Left renal pelvis (tissue), 4 donors: ENCODE measurements around the gene ENTPD6. TPM values are rescaled to one million over a fixed set of nuclear protein-coding genes. Genes with fewer than 3 reads are reported as not detected.
"Not testable (repeated sequence)": the region's sequence is repeated elsewhere in the genome, so short reads cannot be mapped to it uniquely, and the experiment has no call there.

Experiments used
- DNase-seq, 4 donors: peaks; one replicate each; pipeline ENCODE4 v3.0.0-alpha.2; 2013; ENCODE audit warnings: low read depth in 4 of 4, low spot score in 3 of 4
- polyA plus RNA-seq, 4 donors: library from polyadenylated mRNA; unstranded; fragments of 120-200 nt; gene quantifications; one replicate each; pipeline ENCODE4 v1.2.1, GENCODE V29; 2013; ENCODE audit not compliant: insufficient read length in 4 of 4

ENTPD6 gene
- polyA plus RNA-seq: 10 to 100 TPM; 28.0 to 49.2 (median 40.4) TPM

- DNase-seq: peak; percentile 71 to 79 (median 77)
These were observed at the start of gene ENTPD6 for GRCh38 chr20:25195014-25195961. TSS of gene ENTPD6 (plus strand) at chr20:25195712. CDS start at chr20:25206537, 10,825 bp downstream.

GRCh38 chr20:25146976-25147375, 48.5 kb upstream of the ENTPD6 start:
- no peak for DNase-seq

DNA sequence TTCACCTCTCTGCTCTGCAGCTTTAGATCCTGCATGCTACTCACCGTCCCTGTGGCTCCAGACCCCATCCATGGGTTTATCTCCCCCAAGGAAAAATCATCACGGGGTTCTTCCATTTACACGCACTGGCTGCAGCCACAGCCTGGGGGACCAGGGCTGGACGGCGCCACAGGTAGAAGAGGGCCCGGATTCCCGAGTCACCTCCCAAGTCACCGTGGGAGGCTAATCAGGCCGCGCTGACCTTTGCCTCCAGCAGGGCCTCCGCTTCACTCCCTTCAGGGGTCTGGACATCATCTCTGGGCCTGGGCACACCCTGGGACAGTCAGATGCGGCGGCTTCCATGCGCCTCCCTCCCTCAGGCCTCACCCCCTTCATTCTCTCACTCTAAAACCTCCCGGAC, 47.8 kb upstream of the ENTPD6 start:
- no peak for DNase-seq

GRCh38 chr20:25148181-25148981, 47.1 kb upstream of the ENTPD6 start:
- peak; percentile 12 to 40 (median 17) for DNase-seq

DNA sequence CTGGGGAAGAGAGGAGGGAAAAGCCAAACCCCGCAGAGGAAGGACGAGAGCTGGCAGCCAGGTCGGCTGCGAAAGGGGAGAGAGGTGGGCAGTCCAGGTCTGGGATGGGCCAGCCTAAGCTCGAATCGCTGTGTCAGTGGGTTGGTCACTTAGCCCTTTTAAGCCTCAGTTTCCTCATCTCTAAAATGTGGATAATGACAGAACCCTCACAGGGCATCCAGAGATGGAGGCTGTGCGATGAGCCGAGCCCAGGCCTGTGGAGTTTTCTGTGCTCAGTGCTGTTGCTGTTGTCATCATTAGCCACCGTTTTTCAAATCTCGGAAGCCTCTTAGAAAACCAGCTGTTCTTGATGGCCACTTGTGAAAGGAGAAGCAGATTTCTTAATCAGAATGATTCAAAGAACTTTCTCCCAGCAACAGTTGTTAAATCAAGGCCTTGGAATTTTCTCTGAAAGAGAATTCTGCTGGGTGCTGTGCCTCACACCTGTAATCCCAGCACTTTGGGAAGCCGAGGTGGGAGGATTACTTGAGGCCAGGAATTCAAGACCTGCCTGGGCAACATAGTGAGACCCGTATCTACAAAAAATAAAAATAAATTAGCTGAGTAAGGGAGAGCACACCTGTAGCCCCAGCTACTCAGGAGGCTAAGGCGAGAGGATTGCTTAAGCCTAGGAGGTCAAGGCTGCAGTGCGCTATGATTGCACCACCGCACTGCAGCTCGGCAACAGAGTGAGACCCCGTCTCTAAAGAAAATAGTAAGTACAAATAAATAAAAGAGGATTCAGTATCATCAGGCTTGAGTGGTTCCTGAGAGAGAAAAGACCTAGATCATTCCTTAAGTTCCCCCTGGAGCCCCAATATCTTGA, 46.3 kb upstream of the ENTPD6 start:
- DNase-seq: no peak

GRCh38 chr20:25150016-25150415, 45.5 kb upstream of the ENTPD6 start:
- DNase-seq: no peak

DNA sequence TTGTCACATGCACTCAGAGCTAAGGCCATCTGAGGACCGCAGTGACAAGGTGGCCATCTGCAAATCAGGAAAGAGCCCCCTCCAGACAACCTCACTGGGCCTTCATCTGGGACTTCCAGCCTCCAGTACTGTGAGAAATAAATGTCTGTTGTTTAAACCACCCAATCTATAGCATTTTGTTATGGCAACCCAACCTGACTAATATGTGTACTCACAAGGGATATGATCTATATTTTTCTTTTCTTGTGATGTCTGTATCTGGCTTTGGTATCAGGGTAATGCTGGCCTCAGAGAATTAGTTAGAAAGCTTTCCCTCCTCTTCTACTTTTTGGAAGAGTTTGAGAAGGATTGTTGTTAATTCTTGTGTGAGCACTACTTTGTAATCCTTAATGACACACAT, 37.5 kb upstream of the ENTPD6 start:
- DNase-seq: no peak

- DNase-seq: no peak
These were observed 35.0 kb upstream of the ENTPD6 start for GRCh38 chr20:25160467-25160866.

- DNase-seq: no peak
These were observed 34.6 kb upstream of the ENTPD6 start for GRCh38 chr20:25160897-25161296.

- no peak for DNase-seq
These were observed 30.4 kb upstream of the ENTPD6 start for GRCh38 chr20:25165128-25165527.

DNA sequence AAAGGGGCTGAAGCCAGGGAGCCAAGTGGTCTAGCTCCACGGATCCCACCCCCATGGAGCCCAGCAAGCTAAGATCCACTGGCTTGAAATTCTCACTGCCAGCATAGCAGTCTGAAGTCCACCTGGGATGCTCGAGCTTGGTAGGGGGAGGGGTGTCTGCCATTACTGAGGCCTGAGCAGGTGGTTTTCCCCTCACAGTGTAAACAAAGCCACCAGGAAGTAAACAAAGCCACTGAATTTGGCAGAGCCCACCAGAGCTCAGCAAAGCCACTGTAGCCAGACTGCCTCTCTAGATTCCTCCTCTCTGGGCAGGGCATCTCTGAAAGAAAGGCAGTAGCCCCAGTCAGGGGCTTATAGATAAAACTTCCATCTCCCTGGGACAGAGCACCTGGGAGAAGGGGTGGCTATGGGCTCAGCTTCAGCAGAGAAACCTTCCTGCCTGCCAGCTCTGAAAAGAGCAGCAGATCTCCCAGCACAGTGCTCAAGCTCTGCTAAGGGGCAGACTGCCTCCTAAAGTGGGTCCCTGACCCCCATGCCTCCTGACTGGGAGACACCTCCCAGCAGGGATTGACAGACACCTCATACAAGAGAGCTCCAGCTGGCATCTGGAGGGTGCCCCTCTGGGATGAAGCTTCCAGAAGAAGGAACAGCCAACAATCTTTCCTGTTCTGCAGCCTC, 29.3 kb upstream of the ENTPD6 start:
- not testable (repeated sequence) for DNase-seq

GRCh38 chr20:25173321-25173720, 22.2 kb upstream of the ENTPD6 start:
- DNase-seq: no peak

DNA sequence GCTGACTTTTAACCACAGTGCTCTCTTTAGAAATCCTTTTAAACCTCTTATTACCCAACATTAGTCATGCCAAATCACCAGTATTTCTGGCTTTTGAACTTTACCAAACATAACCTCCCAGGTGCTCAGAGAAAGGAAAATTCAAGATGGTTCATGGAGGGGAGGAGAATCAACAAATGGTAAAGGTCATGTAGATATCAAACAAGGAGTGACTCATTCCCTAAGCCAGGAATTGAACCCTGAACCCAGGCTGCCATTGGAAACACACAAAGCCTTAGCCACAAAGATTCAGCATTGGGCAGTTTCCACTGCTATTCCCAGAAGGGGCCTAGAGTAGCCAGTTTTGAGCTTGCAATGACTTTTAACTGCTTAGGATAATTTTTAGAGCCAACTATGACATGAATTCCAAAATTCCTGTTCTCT, 21.6 kb upstream of the ENTPD6 start:
- no peak for DNase-seq

DNA sequence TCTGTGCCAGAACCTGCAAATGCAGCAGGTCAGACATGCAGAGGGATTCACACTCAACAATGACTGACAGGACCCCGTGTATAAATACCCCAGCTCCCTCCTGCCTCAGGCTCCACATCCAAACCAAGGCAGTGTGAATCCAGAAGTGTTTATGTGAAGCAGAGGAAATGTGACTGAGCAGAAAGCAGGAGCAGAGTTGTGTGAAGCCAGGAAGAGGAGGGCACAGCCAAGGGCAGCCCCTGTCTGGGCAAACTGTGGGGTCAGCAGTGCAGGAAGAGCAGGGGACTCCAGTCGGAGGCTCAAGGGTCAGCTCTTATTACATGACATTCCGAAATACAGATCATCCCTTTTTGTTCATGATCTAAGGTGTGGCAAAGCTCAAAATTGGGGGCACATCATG, 19.3 kb upstream of the ENTPD6 start:
- no peak for DNase-seq

DNA sequence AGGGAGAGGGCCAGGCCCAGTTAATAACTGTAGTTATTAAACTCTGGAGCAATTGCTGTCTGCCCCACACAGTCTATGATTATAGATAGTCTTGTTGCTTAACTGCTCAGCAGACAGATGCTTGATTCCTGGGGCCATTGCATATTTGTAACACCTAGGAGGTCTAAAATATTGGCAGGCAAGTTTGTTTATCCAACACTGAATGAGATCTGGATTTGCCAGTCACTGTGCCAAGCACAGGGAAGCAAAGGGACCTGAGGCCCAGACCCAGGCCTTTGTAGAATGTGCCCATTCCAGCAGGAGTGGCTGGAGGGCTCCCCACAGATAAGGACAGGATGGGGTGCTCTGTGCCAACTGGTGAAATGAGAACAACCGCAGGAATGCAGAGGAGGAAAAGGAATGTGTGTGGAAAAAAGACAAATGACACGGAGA, 17.6 kb upstream of the ENTPD6 start:
- no peak for DNase-seq

- DNase-seq: peak in 2 of 4 donors; percentile 8 to 14
These were observed 16.7 kb upstream of the ENTPD6 start for GRCh38 chr20:25178563-25179438.

DNA sequence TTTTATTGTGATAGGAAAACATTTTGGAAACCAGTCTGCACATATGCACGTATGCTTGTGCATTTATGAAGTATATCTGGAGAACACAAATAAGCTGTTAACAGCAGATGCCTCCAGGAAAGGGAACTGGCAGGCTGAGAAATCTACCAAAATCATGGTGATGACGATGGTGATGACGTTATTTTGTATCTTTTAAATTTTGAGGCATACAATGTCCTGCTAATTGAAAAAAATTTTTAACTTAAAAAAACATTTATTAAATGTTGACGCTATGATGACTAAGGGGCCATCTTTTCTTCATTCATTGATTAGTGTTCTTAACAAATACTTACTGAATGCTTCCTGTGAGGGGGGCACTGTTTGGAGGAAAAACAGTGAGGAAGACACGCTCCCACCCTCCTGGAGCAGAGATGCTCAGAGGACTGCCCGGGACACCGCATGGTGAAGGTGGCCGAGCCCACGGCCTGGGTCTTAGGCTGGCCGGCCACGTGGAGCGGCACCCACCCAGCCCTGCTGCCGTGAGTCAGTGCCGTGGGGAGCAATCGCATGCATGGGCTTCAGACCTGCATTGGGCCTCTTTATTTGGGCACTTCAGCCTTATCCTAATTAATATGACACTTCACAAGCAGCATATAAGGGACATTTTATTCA, 15.9 kb upstream of the ENTPD6 start:
- no peak for DNase-seq

DNA sequence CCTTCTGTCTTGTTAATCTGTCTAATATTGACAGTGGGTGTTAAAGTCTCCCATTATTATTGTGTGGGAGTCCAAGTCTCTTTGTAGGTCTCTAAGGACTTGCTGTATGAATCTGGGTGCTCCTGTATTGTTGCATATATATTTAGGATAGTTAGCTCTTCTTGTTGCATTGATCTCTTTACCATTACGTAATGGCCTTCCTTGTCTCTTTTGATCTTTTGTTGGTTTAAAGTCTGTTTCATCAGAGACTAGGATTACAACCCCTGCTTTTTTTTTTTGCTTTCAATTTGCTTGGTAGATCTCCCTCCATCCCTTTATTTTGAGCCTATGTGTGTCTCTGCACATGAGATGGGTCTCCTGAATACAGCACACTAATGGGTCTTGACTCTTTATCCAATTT, 11.1 kb upstream of the ENTPD6 start:
- not testable (repeated sequence) for DNase-seq
